Measurements from ENCODE around the gene RAD51B.

RAD51B gene

DNA sequence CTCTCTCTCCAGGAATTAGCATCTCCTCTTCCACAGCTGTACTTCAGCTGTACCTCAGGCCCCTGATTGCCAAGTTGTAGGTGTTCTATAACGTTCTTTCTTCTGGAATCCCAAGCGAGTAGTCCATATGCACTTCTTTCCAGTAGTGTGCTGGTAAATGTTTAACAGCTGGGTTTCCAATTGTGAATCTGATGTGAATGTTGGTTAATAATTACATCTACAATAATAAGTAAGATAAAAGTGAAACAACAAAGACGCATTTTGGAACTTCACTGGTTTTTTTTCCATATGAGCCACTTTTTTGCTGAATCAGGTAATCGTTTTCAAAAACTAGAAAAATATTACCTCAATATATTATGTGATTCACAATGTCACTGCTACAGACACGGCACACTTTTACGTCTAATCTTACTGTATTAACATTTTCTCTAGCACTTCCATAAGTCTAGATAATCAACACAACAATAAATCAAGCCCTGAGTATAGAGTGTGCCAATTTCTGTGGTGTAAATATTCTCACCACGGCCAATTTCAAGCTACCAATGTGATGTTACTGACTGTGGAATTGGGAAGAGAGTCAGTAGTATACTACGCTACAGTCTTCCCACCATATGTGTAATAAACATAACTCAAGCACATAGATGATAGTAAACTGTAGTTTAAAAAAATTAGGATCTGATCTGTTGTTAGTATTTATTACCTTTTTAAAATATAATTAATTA is 860.3 kb downstream of the RAD51B start:
- Histone ChIP-seq H3K4me3 (no peak overlapping the region), H3K9me3 (ENCODE audit: low read depth, low read length) (no peaks in the 10 kb centered on the region; the same call in 1 of the 2 replicates), H3K9ac (ENCODE audit: insufficient read length) (no peak overlapping the region), H3K27ac (peak overlapping the region; percentile 35; the same call in 1 of the 2 replicates), H3K36me3 (ENCODE audit: insufficient read depth, low read length) (no peaks in the 10 kb centered on the region)
- no peak for DNase-seq (ENCODE audit: low read depth, low spot score)
- TF ChIP-seq EZH2 (IDR thresholded peaks at IDR 0.05): no peak
- TF ChIP-seq FOXP2 (optimal IDR thresholded peaks at IDR 0.05; ENCODE audit: control extremely low read depth, extremely low read length, insufficient read depth): no peak
- no peak for TF ChIP-seq POLR2AphosphoS5 (IDR thresholded peaks at IDR 0.05; ENCODE audit: borderline replicate concordance, low read depth, low read length)

- Histone ChIP-seq H3K36me3 (ENCODE audit: insufficient read depth, low read length) (no peaks in the 10 kb centered on the region), H3K9ac (ENCODE audit: insufficient read length) (no peak overlapping the region), H3K9me3 (ENCODE audit: low read depth, low read length) (no peaks in the 10 kb centered on the region; the same call in 1 of the 2 replicates), H3K4me3 (no peak overlapping the region), H3K27ac (peak overlapping the region; percentile 100; the same call in 1 of the 2 replicates)
- TF ChIP-seq POLR2AphosphoS5 (IDR thresholded peaks at IDR 0.05; ENCODE audit: borderline replicate concordance, low read depth, low read length): no peak
- no peak for TF ChIP-seq FOXP2 (optimal IDR thresholded peaks at IDR 0.05; ENCODE audit: control extremely low read depth, extremely low read length, insufficient read depth)
- TF ChIP-seq EZH2 (IDR thresholded peaks at IDR 0.05): no peak
- DNase-seq (ENCODE audit: low read depth, low spot score): no peak
Measured at GRCh38 chr14:68680541-68681051, 861.0 kb downstream of the RAD51B start.

- Histone ChIP-seq H3K27ac (peak overlapping the region; percentile 100), H3K9ac (ENCODE audit: insufficient read length) (peak overlapping the region; percentile 47), H3K4me3 (no peak overlapping the region), H3K9me3 (ENCODE audit: low read depth, low read length) (no peaks in the 10 kb centered on the region; the same call in 1 of the 2 replicates), H3K36me3 (ENCODE audit: insufficient read depth, low read length) (no peaks in the 10 kb centered on the region)
- DNase-seq (ENCODE audit: low read depth, low spot score): no peak
- TF ChIP-seq EZH2 (IDR thresholded peaks at IDR 0.05) (no peak), POLR2AphosphoS5 (IDR thresholded peaks at IDR 0.05; ENCODE audit: borderline replicate concordance, low read depth, low read length) (no peak), FOXP2 (optimal IDR thresholded peaks at IDR 0.05; ENCODE audit: control extremely low read depth, extremely low read length, insufficient read depth) (no peak)
Measured at GRCh38 chr14:68681256-68682011, 861.9 kb downstream of the RAD51B start.

GRCh38 chr14:68682166-68683103 is 862.9 kb downstream of the RAD51B start:
- Histone ChIP-seq H3K4me3 (peak overlapping the region; percentile 48), H3K27ac (peak overlapping the region; percentile 100)

DNA sequence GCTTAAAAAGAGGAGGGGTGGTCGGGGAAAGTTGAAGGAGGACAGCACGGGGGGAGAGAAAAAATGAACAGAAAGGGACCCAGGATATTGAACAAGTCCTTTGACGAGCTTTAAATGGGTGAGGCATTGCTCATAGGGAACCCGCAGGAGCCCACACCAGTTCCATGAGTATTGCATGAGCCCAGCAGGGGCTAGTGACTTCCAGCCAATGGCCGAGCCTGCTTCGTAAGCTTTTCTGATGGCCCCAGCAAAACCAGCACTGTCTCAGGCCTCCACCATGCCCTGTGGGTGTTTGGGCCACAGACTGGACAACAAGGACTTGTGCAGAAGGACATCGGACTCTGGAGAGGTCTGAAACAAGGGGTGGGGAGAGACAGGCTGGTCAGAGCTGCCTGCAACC is 863.7 kb downstream of the RAD51B start:
- Histone ChIP-seq H3K4me3 (peak overlapping the region; percentile 46), H3K36me3 (ENCODE audit: insufficient read depth, low read length) (no peaks in the 10 kb centered on the region), H3K9ac (ENCODE audit: insufficient read length) (peak overlapping the region; percentile 82), H3K9me3 (ENCODE audit: low read depth, low read length) (no peaks in the 10 kb centered on the region; the same call in 1 of the 2 replicates), H3K27ac (peak overlapping the region; percentile 100)
- no peak for DNase-seq (ENCODE audit: low read depth, low spot score)
- TF ChIP-seq POLR2AphosphoS5 (IDR thresholded peaks at IDR 0.05; ENCODE audit: borderline replicate concordance, low read depth, low read length) (no peak), FOXP2 (optimal IDR thresholded peaks at IDR 0.05; ENCODE audit: control extremely low read depth, extremely low read length, insufficient read depth) (no peak), EZH2 (IDR thresholded peaks at IDR 0.05) (no peak)

More at GRCh38 chr14:68682166-68683103, 862.9 kb downstream of the RAD51B start:
- Histone ChIP-seq H3K36me3 (ENCODE audit: insufficient read depth, low read length) (no peaks in the 10 kb centered on the region), H3K9ac (ENCODE audit: insufficient read length) (peak overlapping the region; percentile 82), H3K9me3 (ENCODE audit: low read depth, low read length) (no peaks in the 10 kb centered on the region; the same call in 1 of the 2 replicates)
- peak; percentile 98 for DNase-seq (ENCODE audit: low read depth, low spot score)
- TF ChIP-seq POLR2AphosphoS5 (IDR thresholded peaks at IDR 0.05; ENCODE audit: borderline replicate concordance, low read depth, low read length) (no peak), FOXP2 (optimal IDR thresholded peaks at IDR 0.05; ENCODE audit: control extremely low read depth, extremely low read length, insufficient read depth) (peak; percentile 53), EZH2 (IDR thresholded peaks at IDR 0.05) (no peak)

DNA sequence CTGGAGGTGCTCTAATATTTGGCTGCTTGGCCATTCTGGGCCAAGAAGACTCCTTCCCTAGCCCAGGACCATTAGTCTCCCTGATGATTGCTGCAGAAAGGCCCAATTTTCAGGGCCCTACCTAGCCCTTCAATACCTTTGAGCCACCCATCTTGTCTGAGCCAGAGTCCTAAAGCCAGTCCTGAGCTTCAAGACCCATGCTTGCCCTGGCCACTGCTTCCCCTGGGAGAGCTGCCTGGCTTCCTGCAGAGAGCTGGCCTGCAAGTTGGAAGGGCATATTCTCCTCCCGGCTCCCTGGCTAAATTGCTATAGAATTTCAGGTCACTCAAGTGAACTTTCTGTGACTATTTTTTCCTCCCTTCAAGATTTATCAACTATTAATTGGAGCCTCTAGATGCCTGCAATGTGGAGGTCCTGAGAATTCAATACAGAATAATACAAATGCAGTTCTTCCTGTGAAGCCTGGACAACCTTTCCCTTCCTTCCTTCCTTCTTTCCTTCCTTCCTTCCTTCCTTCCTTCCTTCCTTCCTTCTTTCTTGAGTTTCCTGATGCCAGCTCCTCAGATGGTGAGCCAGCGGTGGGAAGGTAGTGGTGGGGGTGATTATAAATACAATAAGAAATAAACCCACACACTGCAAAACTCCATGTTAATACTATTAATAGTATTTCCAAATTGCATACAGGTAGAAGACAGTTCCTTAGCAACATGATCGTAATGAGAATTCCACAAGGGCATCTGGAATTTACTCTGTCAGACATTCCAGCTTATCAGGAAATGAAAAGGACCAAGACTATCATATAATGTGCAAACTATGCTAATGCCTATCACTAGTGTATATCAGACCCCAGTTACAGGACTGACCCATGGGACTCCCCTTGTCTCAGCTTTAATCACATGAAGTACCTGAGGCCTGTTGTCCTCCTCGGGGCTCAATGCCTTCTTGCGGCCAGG is 865.2 kb downstream of the RAD51B start:
- no peak for TF ChIP-seq FOXP2 (optimal IDR thresholded peaks at IDR 0.05; ENCODE audit: control extremely low read depth, extremely low read length, insufficient read depth)
- peak; percentile 57; the same call in 1 of the 2 replicates for TF ChIP-seq POLR2AphosphoS5 (IDR thresholded peaks at IDR 0.05; ENCODE audit: borderline replicate concordance, low read depth, low read length)
- Histone ChIP-seq H3K9ac (ENCODE audit: insufficient read length) (peak overlapping the region; percentile 68), H3K27ac (peak overlapping the region; percentile 100), H3K4me3 (peak overlapping the region; percentile 33; the same call in 1 of the 2 replicates), H3K36me3 (ENCODE audit: insufficient read depth, low read length) (no peaks in the 10 kb centered on the region), H3K9me3 (ENCODE audit: low read depth, low read length) (no peaks in the 10 kb centered on the region)
- peak; percentile 91 for DNase-seq (ENCODE audit: low read depth, low spot score)
